HG03135 (cell line): Measurements from ENCODE around the gene ZEB2.
"Not testable (repeated sequence)": the region's sequence is repeated elsewhere in the genome, so short reads cannot be mapped to it uniquely, and the experiment has no call there.

Source experiments
- ATAC-seq: cut with Tn5 transposase; IDR thresholded peaks from one replicate; pipeline ENCODE4 v1.9.1; 2021; ENCODE audit warnings: mild to moderate bottlenecking, moderate library complexity; ENCODE audit not compliant: unreplicated experiment

Gene ZEB2

GRCh38 chr2:144390424-144391020, 129.4 kb downstream of the ZEB2 start:
- ATAC-seq, result no peak

- no peak for ATAC-seq
These were observed 130.0 kb downstream of the ZEB2 start for GRCh38 chr2:144389930-144390311.

GRCh38 chr2:144389151-144389929, 130.6 kb downstream of the ZEB2 start:
- no peak for ATAC-seq

- no peak for ATAC-seq
These were observed 134.5 kb downstream of the ZEB2 start for GRCh38 chr2:144385381-144385780.

- no peak for ATAC-seq
These were observed 136.3 kb downstream of the ZEB2 start for GRCh38 chr2:144383571-144384100.

GRCh38 chr2:144382849-144383248, 137.1 kb downstream of the ZEB2 start:
- peak; percentile 99 for ATAC-seq

- ATAC-seq, result no peak
These were observed 138.2 kb downstream of the ZEB2 start for GRCh38 chr2:144381716-144382115.

GRCh38 chr2:144379851-144380311, 140.0 kb downstream of the ZEB2 start:
- no peak for ATAC-seq

GRCh38 chr2:144378551-144378950, 141.4 kb downstream of the ZEB2 start:
- no peak for ATAC-seq

- ATAC-seq, result no peak
These were observed 142.0 kb downstream of the ZEB2 start for GRCh38 chr2:144377914-144378313.

GRCh38 chr2:144376926-144377325, 143.0 kb downstream of the ZEB2 start:
- ATAC-seq, result no peak

- no peak for ATAC-seq
These were observed 143.5 kb downstream of the ZEB2 start for GRCh38 chr2:144376460-144376859.

- peak; percentile 72 for ATAC-seq
These were observed 145.7 kb downstream of the ZEB2 start for GRCh38 chr2:144374163-144374661.

GRCh38 chr2:144372410-144373080, 147.4 kb downstream of the ZEB2 start:
- ATAC-seq, result no peak

GRCh38 chr2:144370937-144371584, 148.9 kb downstream of the ZEB2 start:
- no peak for ATAC-seq

- no peak for ATAC-seq
These were observed 150.5 kb downstream of the ZEB2 start for GRCh38 chr2:144369416-144369815.

GRCh38 chr2:144366825-144367429, 153.0 kb downstream of the ZEB2 start:
- no peak for ATAC-seq

GRCh38 chr2:144364944-144365738, 154.8 kb downstream of the ZEB2 start:
- peak; percentile 88 for ATAC-seq

- ATAC-seq, result not testable (repeated sequence)
These were observed 155.7 kb downstream of the ZEB2 start for GRCh38 chr2:144364247-144364646.

- ATAC-seq, result no peak
These were observed 157.5 kb downstream of the ZEB2 start for GRCh38 chr2:144362401-144362800.
